ENCODE measurements around the gene MXD3. TPM values are rescaled to one million over a fixed set of nuclear protein-coding genes. Genes with fewer than 3 reads are reported as not detected.

MXD3 gene
- total and polyA plus RNA-seq, 2 experiments from 2014 or later: 9.9 to 11.6 TPM

DNA sequence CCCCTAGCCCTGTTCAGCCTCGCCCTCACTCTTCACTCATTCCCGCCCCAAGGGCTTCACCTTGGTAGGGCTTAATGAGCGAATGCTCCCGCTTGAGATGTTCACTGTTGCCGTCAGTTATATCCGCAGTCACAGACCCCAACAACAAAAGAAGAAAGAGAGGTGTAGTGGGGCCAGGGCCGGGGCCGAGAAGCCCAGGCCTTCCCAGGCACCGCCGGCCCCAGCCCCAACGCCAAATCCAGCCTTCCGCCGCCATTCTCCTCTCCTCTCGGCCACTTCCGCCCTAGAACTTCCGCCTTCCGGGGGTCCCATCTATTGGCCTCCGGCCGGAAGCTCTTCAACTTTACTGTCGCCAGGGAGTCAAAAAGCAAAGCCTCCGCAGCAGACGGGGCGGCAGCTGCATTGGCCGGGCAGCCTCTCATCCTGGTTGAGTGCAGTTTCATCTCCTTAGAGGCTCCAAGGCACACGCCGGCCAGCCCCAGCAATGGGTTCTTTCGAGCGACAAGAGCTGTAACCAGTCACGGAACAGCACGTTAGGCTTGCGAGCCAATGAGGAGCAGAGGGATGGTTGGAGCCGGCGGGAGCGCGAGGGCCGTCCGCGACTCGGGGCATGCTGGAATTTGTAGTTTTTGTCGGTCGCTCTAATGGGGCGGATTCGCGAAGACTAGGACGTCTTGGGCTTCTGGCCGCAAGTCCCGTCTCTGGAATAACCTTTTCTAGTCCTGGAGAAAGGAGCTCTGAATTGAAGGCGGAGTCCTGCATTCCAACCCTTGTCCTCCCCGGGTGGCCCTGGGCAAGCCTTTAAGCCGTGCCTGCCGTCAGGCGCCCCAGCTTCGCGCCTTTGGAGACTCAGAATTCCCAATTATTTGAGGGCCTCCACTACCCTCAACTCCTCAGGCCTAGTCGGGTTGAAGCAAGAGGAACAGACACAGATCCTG lies 40.0 kb upstream of the MXD3 start, which contains the start of gene LMAN2:
Gene LMAN2 (minus strand): TSS at position 277 of the 938 bp plus-strand sequence. CDS start 21 bp downstream, at position 256.
- H3K27ac ChIP-seq (ENCODE audit: low read depth): peak within 1 kb of the TSS; percentile 96
- H3K4me1 ChIP-seq (ENCODE audit: insufficient read depth): peaks cover 6% of the 10 kb centered on the region
- H3K27ac Mint-ChIP-seq: peak within 1 kb of the TSS; percentile 100
- H3K4me1 Mint-ChIP-seq: peaks cover 22% of the 10 kb centered on the region
- ATAC-seq (peak; percentile 98), DNase-seq (ENCODE audit: low spot score) (peak; percentile 98)
- H2AFZ ChIP-seq: peak within 1 kb of the TSS; percentile 90
- peaks cover 14% of the 10 kb centered on the region for H3K27me3 Mint-ChIP-seq (ENCODE audit: insufficient read depth, low read depth, poor library complexity)
- H3K4me2 ChIP-seq: peak within 1 kb of the TSS; percentile 97
- peak within 1 kb of the TSS; percentile 99 for H3K4me3 Mint-ChIP-seq
- H3K79me2 ChIP-seq (replicated peaks; ENCODE audit: insufficient read depth): peaks cover 47% of the 10 kb centered on the region
- peaks cover 17% of the 10 kb centered on the region for H4K20me1 ChIP-seq (replicated peaks; ENCODE audit: insufficient read depth)
- H3K9me2 ChIP-seq (ENCODE audit: insufficient read depth): peaks cover 4% of the 10 kb centered on the region; the same call in 1 of the 2 replicates
- H3F3A ChIP-seq (replicated peaks; ENCODE audit: low read depth): 0 out of 2 replicates have a peak, but pooled peaks cover 6% of the 10 kb centered on the region
- TF ChIP-seq NANOG (IDR thresholded peaks at IDR 0.05; ENCODE audit: borderline replicate concordance) (no peak), ZNF114 (CRISPR knock-in tag; IDR thresholded peaks at IDR 0.05) (no peak), STAT1 (IDR thresholded peaks at IDR 0.05; ENCODE audit: unreplicated experiment) (no peak), EZH2 (IDR thresholded peaks at IDR 0.05; ENCODE audit: low read depth, unreplicated experiment) (no peak), REST (IDR thresholded peaks at IDR 0.05; ENCODE audit: unreplicated experiment) (no peak), POLR2AphosphoS5 (IDR thresholded peaks at IDR 0.05; ENCODE audit: low read depth) (peak; percentile 62), JUNB (IDR thresholded peaks at IDR 0.05; ENCODE audit: unreplicated experiment) (no peak), CREB1 (CRISPR knock-in tag; IDR thresholded peaks at IDR 0.05; ENCODE audit: low read depth) (peak; percentile 60), EZH2phosphoT487 (IDR thresholded peaks at IDR 0.05; ENCODE audit: unreplicated experiment) (no peak), ETS1 (IDR thresholded peaks at IDR 0.05) (peak; percentile 87)
- TF ChIP-seq, protein P1, sequence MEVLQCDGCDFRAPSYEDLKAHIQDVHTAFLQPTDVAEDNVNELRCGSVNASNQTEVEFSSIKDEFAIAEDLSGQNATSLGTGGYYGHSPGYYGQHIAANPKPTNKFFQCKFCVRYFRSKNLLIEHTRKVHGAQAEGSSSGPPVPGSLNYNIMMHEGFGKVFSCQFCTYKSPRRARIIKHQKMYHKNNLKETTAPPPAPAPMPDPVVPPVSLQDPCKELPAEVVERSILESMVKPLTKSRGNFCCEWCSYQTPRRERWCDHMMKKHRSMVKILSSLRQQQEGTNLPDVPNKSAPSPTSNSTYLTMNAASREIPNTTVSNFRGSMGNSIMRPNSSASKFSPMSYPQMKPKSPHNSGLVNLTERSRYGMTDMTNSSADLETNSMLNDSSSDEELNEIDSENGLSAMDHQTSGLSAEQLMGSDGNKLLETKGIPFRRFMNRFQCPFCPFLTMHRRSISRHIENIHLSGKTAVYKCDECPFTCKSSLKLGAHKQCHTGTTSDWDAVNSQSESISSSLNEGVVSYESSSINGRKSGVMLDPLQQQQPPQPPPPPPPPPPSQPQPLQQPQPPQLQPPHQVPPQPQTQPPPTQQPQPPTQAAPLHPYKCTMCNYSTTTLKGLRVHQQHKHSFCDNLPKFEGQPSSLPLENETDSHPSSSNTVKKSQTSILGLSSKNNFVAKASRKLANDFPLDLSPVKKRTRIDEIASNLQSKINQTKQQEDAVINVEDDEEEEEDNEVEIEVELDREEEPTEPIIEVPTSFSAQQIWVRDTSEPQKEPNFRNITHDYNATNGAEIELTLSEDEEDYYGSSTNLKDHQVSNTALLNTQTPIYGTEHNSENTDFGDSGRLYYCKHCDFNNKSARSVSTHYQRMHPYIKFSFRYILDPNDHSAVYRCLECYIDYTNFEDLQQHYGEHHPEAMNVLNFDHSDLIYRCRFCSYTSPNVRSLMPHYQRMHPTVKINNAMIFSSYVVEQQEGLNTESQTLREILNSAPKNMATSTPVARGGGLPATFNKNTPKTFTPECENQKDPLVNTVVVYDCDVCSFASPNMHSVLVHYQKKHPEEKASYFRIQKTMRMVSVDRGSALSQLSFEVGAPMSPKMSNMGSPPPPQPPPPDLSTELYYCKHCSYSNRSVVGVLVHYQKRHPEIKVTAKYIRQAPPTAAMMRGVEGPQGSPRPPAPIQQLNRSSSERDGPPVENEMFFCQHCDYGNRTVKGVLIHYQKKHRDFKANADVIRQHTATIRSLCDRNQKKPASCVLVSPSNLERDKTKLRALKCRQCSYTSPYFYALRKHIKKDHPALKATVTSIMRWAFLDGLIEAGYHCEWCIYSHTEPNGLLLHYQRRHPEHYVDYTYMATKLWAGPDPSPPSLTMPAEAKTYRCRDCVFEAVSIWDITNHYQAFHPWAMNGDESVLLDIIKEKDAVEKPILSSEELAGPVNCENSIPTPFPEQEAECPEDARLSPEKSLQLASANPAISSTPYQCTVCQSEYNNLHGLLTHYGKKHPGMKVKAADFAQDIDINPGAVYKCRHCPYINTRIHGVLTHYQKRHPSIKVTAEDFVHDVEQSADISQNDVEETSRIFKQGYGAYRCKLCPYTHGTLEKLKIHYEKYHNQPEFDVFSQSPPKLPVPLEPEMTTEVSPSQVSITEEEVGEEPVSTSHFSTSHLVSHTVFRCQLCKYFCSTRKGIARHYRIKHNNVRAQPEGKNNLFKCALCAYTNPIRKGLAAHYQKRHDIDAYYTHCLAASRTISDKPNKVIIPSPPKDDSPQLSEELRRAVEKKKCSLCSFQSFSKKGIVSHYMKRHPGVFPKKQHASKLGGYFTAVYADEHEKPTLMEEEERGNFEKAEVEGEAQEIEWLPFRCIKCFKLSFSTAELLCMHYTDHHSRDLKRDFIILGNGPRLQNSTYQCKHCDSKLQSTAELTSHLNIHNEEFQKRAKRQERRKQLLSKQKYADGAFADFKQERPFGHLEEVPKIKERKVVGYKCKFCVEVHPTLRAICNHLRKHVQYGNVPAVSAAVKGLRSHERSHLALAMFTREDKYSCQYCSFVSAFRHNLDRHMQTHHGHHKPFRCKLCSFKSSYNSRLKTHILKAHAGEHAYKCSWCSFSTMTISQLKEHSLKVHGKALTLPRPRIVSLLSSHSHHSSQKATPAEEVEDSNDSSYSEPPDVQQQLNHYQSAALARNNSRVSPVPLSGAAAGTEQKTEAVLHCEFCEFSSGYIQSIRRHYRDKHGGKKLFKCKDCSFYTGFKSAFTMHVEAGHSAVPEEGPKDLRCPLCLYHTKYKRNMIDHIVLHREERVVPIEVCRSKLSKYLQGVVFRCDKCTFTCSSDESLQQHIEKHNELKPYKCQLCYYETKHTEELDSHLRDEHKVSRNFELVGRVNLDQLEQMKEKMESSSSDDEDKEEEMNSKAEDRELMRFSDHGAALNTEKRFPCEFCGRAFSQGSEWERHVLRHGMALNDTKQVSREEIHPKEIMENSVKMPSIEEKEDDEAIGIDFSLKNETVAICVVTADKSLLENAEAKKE (CRISPR knock-in tag; IDR thresholded peaks at IDR 0.05): no peak
- TF ChIP-seq, protein P2, sequence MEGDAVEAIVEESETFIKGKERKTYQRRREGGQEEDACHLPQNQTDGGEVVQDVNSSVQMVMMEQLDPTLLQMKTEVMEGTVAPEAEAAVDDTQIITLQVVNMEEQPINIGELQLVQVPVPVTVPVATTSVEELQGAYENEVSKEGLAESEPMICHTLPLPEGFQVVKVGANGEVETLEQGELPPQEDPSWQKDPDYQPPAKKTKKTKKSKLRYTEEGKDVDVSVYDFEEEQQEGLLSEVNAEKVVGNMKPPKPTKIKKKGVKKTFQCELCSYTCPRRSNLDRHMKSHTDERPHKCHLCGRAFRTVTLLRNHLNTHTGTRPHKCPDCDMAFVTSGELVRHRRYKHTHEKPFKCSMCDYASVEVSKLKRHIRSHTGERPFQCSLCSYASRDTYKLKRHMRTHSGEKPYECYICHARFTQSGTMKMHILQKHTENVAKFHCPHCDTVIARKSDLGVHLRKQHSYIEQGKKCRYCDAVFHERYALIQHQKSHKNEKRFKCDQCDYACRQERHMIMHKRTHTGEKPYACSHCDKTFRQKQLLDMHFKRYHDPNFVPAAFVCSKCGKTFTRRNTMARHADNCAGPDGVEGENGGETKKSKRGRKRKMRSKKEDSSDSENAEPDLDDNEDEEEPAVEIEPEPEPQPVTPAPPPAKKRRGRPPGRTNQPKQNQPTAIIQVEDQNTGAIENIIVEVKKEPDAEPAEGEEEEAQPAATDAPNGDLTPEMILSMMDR (conservative IDR thresholded peaks at IDR 0.05; ENCODE audit: low read depth in 2 of 2): no peak
- H3K36me3 ChIP-seq (ENCODE audit: insufficient read depth): peaks cover 13% of the 10 kb centered on the region; the same call in 1 of the 2 replicates
- H3K36me3 Mint-ChIP-seq (ENCODE audit: low read depth): peaks cover 13% of the 10 kb centered on the region
- no peaks in the 10 kb centered on the region for H3K9me3 Mint-ChIP-seq
- no peaks in the 10 kb centered on the region; the same call in 1 of the 2 replicates for H3K27me3 ChIP-seq (ENCODE audit: insufficient read depth)
- peak within 1 kb of the TSS; percentile 99 for H3K4me3 ChIP-seq

Data from GM23338 (cell line).